BLaER1 treated with 17β-estradiol and CSF1 and Interleukin-3, amounts not matched to agents 10 nM and 100 nM (cell line): Measurements from ENCODE around the gene ARSG.

Experiments
- H3K27ac ChIP-seq, 11 experiments: shearing (Covaris generic); formaldehyde crosslinking; 2 replicates each; pipeline ENCODE4 v1.8.1; 2022
- H3K27me3 ChIP-seq, 11 experiments: shearing (Covaris generic); formaldehyde crosslinking; 2 replicates each; pipeline ENCODE4 v1.8.1; 2022
- H3K36me3 ChIP-seq, 11 experiments: shearing (Covaris generic); formaldehyde crosslinking; 2 replicates each; pipeline ENCODE4 v1.8.1; 2022
- H3K4me1 ChIP-seq, 10 experiments: shearing (Covaris generic); formaldehyde crosslinking; 2 replicates each; pipeline ENCODE4 v1.8.1; 2022
- H3K4me2 ChIP-seq, 11 experiments: shearing (Covaris generic); formaldehyde crosslinking; 2 replicates each; pipeline ENCODE4 v1.8.1; 2022
- H3K4me3 ChIP-seq, 10 experiments: shearing (Covaris generic); formaldehyde crosslinking; 2 replicates each; pipeline ENCODE4 v1.8.1; 2022
- H3K9ac ChIP-seq, 11 experiments: shearing (Covaris generic); formaldehyde crosslinking; 2 replicates each; pipeline ENCODE4 v1.8.1; 2022
- H3K9me3 ChIP-seq, 11 experiments: shearing (Covaris generic); formaldehyde crosslinking; replicated peaks in 1 of 11; 2 replicates each; pipeline ENCODE4 v1.8.1; 2022
- H4K20me1 ChIP-seq, 11 experiments: shearing (Covaris generic); formaldehyde crosslinking; 2 replicates each; pipeline ENCODE4 v1.8.1; 2022
- Cebpa-rat ChIP-seq, 11 experiments: shearing (Covaris generic); IDR thresholded peaks; 2 replicates each; pipeline ENCODE4 v1.8.1; 2022

The ARSG gene

DNA sequence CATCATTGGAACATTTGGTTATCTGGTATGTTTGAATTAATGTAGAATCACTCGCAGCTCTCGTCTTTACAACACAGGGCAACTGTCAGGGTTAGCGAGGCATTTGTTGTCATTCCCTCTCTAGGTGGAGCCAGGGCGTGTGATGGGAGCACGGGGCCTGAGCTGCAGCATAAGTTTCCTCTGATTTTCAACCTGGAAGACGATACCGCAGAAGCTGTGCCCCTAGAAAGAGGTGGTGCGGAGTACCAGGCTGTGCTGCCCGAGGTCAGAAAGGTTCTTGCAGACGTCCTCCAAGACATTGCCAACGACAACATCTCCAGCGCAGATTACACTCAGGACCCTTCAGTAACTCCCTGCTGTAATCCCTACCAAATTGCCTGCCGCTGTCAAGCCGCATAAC lies 128.8 kb downstream of the ARSG start:
- no peaks in the 10 kb centered on the region for H3K27me3 ChIP-seq
- peaks cover 0 to 73% (median 16%) of the 10 kb centered on the region in 11 experiments; a peak in 12 of 22 replicates for H3K36me3 ChIP-seq
- no peak overlapping the region for H3K4me3 ChIP-seq
- no peak overlapping the region for H3K9ac ChIP-seq
- no peak overlapping the region for H3K27ac ChIP-seq
- H3K4me2 ChIP-seq: no peak overlapping the region
- H3K9me3 ChIP-seq: peaks cover 17 to 32% (median 21%) of the 10 kb centered on the region in 11 experiments; a peak in 21 of 22 replicates
- H4K20me1 ChIP-seq: peaks cover 0 to 7% (median 0%) of the 10 kb centered on the region in 11 experiments; a peak in 2 of 22 replicates
- TF ChIP-seq Cebpa-rat (IDR thresholded peaks at IDR 0.05): no peak
- 0 out of 20 replicates have a peak, but pooled peaks cover 0 to 4% (median 0%) of the 10 kb centered on the region in 10 experiments for H3K4me1 ChIP-seq

DNA sequence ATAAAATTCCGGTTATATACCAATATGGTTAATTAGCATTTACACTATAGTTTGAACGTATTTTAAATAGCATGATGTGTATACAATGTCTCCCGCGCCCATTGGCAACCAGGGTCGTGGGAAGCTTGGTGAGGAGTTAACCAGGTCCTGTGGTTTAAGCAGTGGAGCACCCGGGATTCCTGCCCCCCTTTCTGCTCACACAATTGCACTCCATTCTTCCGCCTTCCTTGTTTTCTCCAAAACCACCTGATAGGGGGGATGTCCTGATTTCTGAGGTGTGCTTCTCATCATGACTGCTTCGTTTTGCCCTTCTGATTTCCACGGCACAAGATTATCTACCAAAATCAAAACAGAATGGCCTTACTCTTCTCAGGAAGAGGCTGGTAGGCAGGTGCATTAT lies 130.2 kb downstream of the ARSG start:
- no peak for TF ChIP-seq Cebpa-rat (IDR thresholded peaks at IDR 0.05)
- peaks cover 0 to 7% (median 0%) of the 10 kb centered on the region in 11 experiments; a peak in 2 of 22 replicates for H4K20me1 ChIP-seq

DNA sequence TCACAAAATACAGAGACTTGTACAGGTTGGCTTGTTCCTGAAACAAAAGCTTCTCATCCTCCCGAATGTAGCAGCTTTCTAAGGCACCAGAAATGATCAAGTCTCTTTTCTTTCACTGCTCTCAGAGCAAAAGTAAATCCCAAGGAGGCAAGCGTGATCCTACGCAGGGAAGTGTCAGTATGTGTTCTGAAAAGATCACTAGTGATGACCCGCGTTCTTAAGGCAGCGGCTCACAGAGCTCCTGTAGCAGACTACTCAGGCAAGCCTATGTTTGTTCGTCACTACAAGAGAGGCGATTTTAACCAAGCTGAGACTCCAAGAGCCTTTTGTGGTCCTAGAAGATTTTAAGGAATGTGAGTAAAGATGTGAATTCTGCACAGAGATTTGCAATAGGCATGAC lies 131.5 kb downstream of the ARSG start:
- no peak overlapping the region for H3K4me2 ChIP-seq
- H3K9me3 ChIP-seq: peaks cover 0 to 4% (median 0%) of the 10 kb centered on the region in 11 experiments; a peak in 7 of 22 replicates
- H3K4me1 ChIP-seq: 0 out of 20 replicates have a peak, but pooled peaks cover 0 to 4% (median 0%) of the 10 kb centered on the region in 10 experiments
- H3K27ac ChIP-seq: no peak overlapping the region
- H3K9ac ChIP-seq: no peak overlapping the region
- no peak for TF ChIP-seq Cebpa-rat (IDR thresholded peaks at IDR 0.05)
- H3K36me3 ChIP-seq: peaks cover 0 to 93% (median 10%) of the 10 kb centered on the region in 11 experiments; a peak in 11 of 22 replicates
- H4K20me1 ChIP-seq: peaks cover 0 to 7% (median 0%) of the 10 kb centered on the region in 11 experiments; a peak in 2 of 22 replicates
- no peak overlapping the region for H3K4me3 ChIP-seq
- H3K27me3 ChIP-seq: no peaks in the 10 kb centered on the region

More for the DNA sequence above, 130.2 kb downstream of the ARSG start:
- H3K27me3 ChIP-seq: no peaks in the 10 kb centered on the region
- no peak overlapping the region for H3K4me3 ChIP-seq
- H3K27ac ChIP-seq: no peak overlapping the region
- H3K36me3 ChIP-seq: peaks cover 0 to 88% (median 10%) of the 10 kb centered on the region in 11 experiments; a peak in 11 of 22 replicates
- no peak overlapping the region for H3K4me2 ChIP-seq
- H3K4me1 ChIP-seq: 0 out of 20 replicates have a peak, but pooled peaks cover 0 to 4% (median 0%) of the 10 kb centered on the region in 10 experiments
- no peak overlapping the region for H3K9ac ChIP-seq
- peaks cover 6 to 17% (median 10%) of the 10 kb centered on the region in 11 experiments; a peak in 17 of 22 replicates for H3K9me3 ChIP-seq

DNA sequence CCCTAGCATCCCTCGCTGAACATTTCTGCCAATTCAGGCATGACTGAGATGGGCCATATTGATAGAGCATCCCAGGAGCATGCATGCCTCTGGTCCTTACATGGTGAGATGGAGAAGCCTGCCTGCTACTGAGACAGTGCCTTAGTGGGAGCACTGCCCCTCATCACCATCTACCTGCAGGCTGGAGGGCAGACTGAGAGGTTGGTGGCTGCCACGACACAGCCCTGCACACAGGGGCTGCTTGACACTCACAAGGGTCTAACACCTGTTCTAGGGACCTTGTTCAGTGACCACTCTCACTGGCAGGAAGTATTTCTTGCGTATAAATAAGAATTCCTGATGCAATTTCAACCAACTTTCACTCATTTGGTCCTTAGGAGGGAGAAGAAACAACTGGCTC lies 132.0 kb downstream of the ARSG start:
- Histone ChIP-seq H3K4me3 (no peak overlapping the region), H3K4me2 (no peak overlapping the region), H3K9me3 (no peaks in the 10 kb centered on the region; a peak in 1 of 22 replicates), H3K36me3 (peaks cover 0 to 93% (median 14%) of the 10 kb centered on the region in 11 experiments; a peak in 13 of 22 replicates), H3K27ac (no peak overlapping the region), H3K27me3 (no peaks in the 10 kb centered on the region), H4K20me1 (peaks cover 0 to 7% (median 0%) of the 10 kb centered on the region in 11 experiments; a peak in 2 of 22 replicates), H3K4me1 (0 out of 20 replicates have a peak, but pooled peaks cover 0 to 4% (median 0%) of the 10 kb centered on the region in 10 experiments), H3K9ac (no peak overlapping the region)
- no peak for TF ChIP-seq Cebpa-rat (IDR thresholded peaks at IDR 0.05)

DNA sequence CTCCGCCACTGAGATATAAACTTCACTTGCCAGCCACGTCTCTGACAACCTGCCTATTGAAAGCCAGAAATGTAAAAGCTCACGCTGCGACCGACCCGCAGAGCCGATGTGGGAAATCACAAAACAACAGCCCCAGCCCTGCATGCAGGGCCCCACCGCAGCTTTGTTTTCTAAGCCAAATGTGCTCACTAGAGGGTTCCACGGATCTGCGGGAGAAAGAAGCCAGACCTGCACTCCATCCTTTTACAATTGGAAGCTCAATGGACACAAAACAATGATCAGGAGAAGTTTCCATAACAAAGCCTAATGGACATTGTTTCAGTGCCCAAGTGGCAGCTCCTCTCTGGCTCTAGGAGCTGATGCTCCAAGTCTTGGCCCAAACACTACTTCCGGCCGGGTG lies 132.9 kb downstream of the ARSG start:
- H3K4me1 ChIP-seq: 0 out of 20 replicates have a peak, but pooled peaks cover 0 to 4% (median 0%) of the 10 kb centered on the region in 10 experiments
- H3K36me3 ChIP-seq: peaks cover 0 to 99% (median 23%) of the 10 kb centered on the region in 11 experiments; a peak in 14 of 22 replicates
- peaks cover 0 to 7% (median 0%) of the 10 kb centered on the region in 11 experiments; a peak in 2 of 22 replicates for H4K20me1 ChIP-seq
- no peaks in the 10 kb centered on the region for H3K27me3 ChIP-seq
- no peak for TF ChIP-seq Cebpa-rat (IDR thresholded peaks at IDR 0.05)
- H3K9ac ChIP-seq: no peak overlapping the region
- no peaks in the 10 kb centered on the region; a peak in 1 of 22 replicates for H3K9me3 ChIP-seq
- H3K4me3 ChIP-seq: no peak overlapping the region
- H3K27ac ChIP-seq: no peak overlapping the region
- H3K4me2 ChIP-seq: no peak overlapping the region

DNA sequence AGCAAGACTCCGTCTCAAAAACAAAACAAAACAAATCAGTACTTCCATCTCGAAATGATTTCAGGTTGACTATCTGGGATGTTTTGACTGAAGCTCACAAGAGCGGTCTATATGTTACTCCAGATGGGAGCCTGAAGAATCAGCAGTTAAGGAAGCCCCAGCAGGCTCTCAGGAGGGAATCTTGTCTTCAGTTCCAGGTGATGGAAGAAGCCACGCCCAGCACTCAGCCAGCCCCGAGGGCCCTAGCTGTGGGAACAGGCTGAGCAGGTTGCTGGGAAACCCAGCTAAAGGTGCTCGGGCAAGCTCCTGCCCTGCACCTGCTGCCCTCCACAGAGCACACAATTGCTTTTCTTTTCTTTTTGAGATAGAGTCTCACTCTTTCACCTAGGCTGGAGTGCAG lies 133.6 kb downstream of the ARSG start:
- Histone ChIP-seq H3K27me3 (no peaks in the 10 kb centered on the region), H3K4me3 (no peak overlapping the region), H3K9ac (no peak overlapping the region), H4K20me1 (peaks cover 0 to 7% (median 0%) of the 10 kb centered on the region in 11 experiments; a peak in 2 of 22 replicates), H3K36me3 (peaks cover 0 to 99% (median 27%) of the 10 kb centered on the region in 11 experiments; a peak in 15 of 22 replicates), H3K9me3 (no peaks in the 10 kb centered on the region; a peak in 1 of 22 replicates), H3K4me1 (0 out of 20 replicates have a peak, but pooled peaks cover 0 to 4% (median 0%) of the 10 kb centered on the region in 10 experiments), H3K4me2 (no peak overlapping the region), H3K27ac (no peak overlapping the region)
- no peak for TF ChIP-seq Cebpa-rat (IDR thresholded peaks at IDR 0.05)

DNA sequence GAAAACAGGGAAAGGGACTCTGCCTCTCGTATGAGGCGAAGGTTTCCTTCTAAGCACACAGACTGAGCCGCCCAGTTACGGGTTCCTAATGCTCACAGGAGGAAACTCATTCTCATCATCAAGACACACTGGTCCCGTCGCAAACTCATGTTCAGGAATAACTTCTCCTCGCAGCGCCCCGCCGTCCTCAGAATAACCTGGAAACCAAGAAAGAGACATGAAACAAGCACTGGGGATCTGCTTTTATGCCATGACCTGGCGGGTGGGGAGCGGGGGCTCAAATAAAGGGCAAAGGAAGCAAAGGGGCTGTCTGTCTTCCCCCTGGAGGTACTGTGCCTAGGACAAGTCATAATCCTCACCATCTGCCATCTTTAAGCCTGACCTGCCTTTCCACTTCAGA lies 134.7 kb downstream of the ARSG start:
- Histone ChIP-seq H3K9ac (no peak overlapping the region), H3K9me3 (no peaks in the 10 kb centered on the region), H3K4me3 (no peak overlapping the region), H3K36me3 (peaks cover 0 to 99% (median 24%) of the 10 kb centered on the region in 11 experiments; a peak in 15 of 22 replicates), H4K20me1 (peaks cover 0 to 7% (median 0%) of the 10 kb centered on the region in 11 experiments; a peak in 2 of 22 replicates), H3K4me2 (no peak overlapping the region), H3K4me1 (0 out of 20 replicates have a peak, but pooled peaks cover 0 to 4% (median 0%) of the 10 kb centered on the region in 10 experiments), H3K27me3 (no peaks in the 10 kb centered on the region), H3K27ac (no peak overlapping the region)
- no peak for TF ChIP-seq Cebpa-rat (IDR thresholded peaks at IDR 0.05)

DNA sequence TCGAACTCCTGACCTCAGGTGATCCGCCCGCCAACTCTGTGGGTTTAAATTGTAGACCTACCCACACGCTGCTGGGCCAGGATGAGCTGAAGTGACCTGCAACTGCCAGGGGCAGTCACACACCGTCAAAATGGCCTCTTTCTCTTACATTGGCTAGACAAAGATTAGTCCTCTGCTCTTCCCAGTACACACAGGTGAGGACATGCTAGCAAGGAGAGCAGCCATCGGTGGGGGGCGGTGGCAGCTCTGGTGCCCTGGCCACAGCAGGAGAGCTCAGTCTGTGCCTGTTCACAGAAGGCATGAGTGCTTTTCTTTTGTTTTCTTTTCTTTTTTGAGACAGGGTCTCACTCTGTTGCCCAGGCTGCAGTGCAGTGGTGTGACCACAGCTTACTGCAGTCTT lies 136.3 kb downstream of the ARSG start:
- TF ChIP-seq Cebpa-rat (IDR thresholded peaks at IDR 0.05): no peak
- peaks cover 0 to 99% (median 32%) of the 10 kb centered on the region in 11 experiments; a peak in 15 of 22 replicates for H3K36me3 ChIP-seq
- H3K4me1 ChIP-seq: peaks cover 0 to 14% (median 6%) of the 10 kb centered on the region in 10 experiments; a peak in 4 of 20 replicates
- no peak overlapping the region for H3K4me3 ChIP-seq
- peaks cover 0 to 7% (median 0%) of the 10 kb centered on the region in 11 experiments; a peak in 2 of 22 replicates for H4K20me1 ChIP-seq
- H3K4me2 ChIP-seq: no peak overlapping the region
- H3K27ac ChIP-seq: no peak overlapping the region
- no peaks in the 10 kb centered on the region for H3K9me3 ChIP-seq
- no peaks in the 10 kb centered on the region for H3K27me3 ChIP-seq
- H3K9ac ChIP-seq: no peak overlapping the region

DNA sequence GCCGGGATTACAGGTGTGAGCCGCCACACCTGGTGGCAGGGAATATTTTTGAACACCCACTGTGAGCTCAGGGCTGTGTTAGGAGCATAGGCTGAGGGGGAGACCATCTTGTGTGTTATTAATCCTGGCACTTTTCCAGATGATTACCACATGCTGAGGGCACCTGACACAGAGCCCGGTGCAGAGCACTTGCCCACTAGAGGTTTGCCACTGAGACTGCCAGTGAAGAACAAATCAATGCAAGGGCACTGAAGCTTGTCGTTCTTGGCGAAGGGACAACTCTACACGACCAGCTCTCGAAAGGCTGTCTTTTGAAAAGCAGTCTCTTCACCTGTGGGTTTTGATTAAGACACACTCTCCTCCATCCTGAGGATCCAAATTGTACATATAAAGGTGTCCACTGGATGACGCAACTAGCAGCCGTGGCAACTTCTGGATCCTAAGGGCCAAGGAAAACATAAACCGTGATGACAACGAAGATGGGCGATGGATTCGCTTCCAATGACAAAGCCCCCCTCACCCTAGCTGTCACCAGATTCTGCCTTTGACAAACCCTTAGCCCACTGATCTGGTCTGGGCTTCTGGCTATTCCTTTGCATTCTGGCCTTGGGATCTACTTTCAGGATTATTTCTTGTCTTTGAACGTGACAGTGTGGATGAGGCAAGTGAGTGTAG lies 137.3 kb downstream of the ARSG start:
- Histone ChIP-seq H3K4me2 (no peak overlapping the region), H3K36me3 (peaks cover 0 to 99% (median 43%) of the 10 kb centered on the region in 11 experiments; a peak in 15 of 22 replicates), H4K20me1 (0 out of 22 replicates have a peak, but pooled peaks cover 0 to 4% (median 0%) of the 10 kb centered on the region in 11 experiments), H3K4me3 (no peak overlapping the region), H3K27me3 (no peaks in the 10 kb centered on the region), H3K9ac (no peak overlapping the region), H3K9me3 (no peaks in the 10 kb centered on the region), H3K27ac (no peak overlapping the region), H3K4me1 (peaks cover 0 to 11% (median 6%) of the 10 kb centered on the region in 10 experiments; a peak in 4 of 20 replicates)
- 0 out of 22 replicates have a peak, but pooled peaks of 1 of the 11 experiments have one; percentile 32 for TF ChIP-seq Cebpa-rat (IDR thresholded peaks at IDR 0.05)
